ENCODE measurements around the gene CFDP1.
"Not testable (repeated sequence)": the region's sequence is repeated elsewhere in the genome, so short reads cannot be mapped to it uniquely, and the experiment has no call there.

Gene CFDP1

DNA sequence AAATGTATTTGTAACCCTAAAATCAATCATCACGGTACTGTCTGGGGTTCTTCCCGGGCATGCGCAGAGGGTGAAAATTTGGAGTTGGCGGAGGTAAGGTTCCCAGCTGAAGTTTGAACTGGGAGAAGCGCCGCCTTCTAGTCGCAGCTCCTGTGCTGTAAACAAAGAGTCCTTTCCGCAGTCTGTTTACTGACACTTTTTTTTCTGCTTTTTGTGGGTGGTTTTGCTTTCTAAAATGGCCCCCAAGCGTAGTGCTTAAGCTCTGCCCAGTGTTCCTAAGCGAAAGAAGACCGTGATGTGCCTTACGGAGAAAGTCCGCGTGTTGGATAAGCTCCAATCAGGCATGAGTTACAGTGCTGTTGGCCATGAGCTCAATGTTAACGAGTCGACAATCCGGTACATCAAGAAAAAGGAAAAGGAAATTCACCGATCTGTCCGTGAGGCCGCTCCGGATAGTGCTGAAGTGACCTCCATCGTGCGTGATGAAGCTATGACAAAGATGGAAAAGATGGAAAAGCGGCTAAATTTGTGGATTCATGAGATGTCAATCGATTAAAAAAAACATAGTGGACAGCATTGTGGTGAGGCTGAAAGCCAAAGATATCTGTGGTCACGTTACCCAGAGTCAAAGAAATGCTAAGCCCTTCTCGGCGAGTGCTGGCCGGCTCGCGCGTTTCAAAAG lies 570 bp upstream of the CFDP1 start:
- ChIA-PET POLR2A (interaction anchor here (0.5 to 2.0 kb wide), 7 partner anchors 11 to 228 kb away, joined by 3 to 10 read pairs (median 5); partner anchors contain the start of genes ADAT1 and TMEM170A), CTCF (interaction anchor here (0.9 to 1.6 kb wide), 4 partner anchors 30 to 235 kb away, joined by 3 to 8 read pairs (median 3); no protein-coding TSS in a partner anchor)
- peaks cover 0 to 3% of the 10 kb centered on the region in 2 experiments; a peak in 1 of 3 replicates for H3K36me3 ChIP-seq (ENCODE audit: control insufficient read depth in 2 of 2, insufficient read depth in 1 of 2, low read length in 2 of 2)
- TF ChIP-seq WT1 (tag by site-specific recombination; IDR thresholded peaks at IDR 0.05) (no peak), YY1 (tag by site-specific recombination; IDR thresholded peaks at IDR 0.05) (peak; percentile 52; the same call in 1 of the 2 replicates), ZNF692 (tag by site-specific recombination; IDR thresholded peaks at IDR 0.05) (no peak), ZBTB17 (tag by site-specific recombination; IDR thresholded peaks at IDR 0.05) (peak; percentile 52), ZNF335 (tag by site-specific recombination; conservative IDR thresholded peaks at IDR 0.05) (peak; percentile 91), PRDM1 (tag by site-specific recombination; IDR thresholded peaks at IDR 0.05) (peak; percentile 59), KLF16 (tag by site-specific recombination; IDR thresholded peaks at IDR 0.05) (0 out of 2 replicates have a peak, but pooled peaks have one; percentile 19)
- H3K4me3 ChIP-seq (ENCODE audit: low read depth, low read length): peak overlapping the region; percentile 78
- H3K27ac ChIP-seq (ENCODE audit: extremely low read depth, low read depth, low read length): peak overlapping the region; percentile 44; the same call in 1 of the 2 replicates
- no peaks in the 10 kb centered on the region for H3K4me1 ChIP-seq (ENCODE audit: control insufficient read depth, insufficient read depth, low read length)
- no peaks in the 10 kb centered on the region for H3K9me3 ChIP-seq (ENCODE audit: control insufficient read depth, insufficient read depth, low read depth, low read length)

GRCh38 chr16:75429621-75430403 lies 3.5 kb downstream of the CFDP1 start:
- POLR2A ChIA-PET: no interaction called here
- TF ChIP-seq SCRT2 (tag by site-specific recombination; IDR thresholded peaks at IDR 0.05) (peak; percentile 64), KLF16 (tag by site-specific recombination; IDR thresholded peaks at IDR 0.05) (no peak), MZF1 (tag by site-specific recombination; IDR thresholded peaks at IDR 0.05; ENCODE audit: borderline replicate concordance) (no peak), ZNF121 (tag by site-specific recombination; IDR thresholded peaks at IDR 0.05) (peak; percentile 46; the same call in 1 of the 2 replicates)
- TF ChIP-seq, protein P1, sequence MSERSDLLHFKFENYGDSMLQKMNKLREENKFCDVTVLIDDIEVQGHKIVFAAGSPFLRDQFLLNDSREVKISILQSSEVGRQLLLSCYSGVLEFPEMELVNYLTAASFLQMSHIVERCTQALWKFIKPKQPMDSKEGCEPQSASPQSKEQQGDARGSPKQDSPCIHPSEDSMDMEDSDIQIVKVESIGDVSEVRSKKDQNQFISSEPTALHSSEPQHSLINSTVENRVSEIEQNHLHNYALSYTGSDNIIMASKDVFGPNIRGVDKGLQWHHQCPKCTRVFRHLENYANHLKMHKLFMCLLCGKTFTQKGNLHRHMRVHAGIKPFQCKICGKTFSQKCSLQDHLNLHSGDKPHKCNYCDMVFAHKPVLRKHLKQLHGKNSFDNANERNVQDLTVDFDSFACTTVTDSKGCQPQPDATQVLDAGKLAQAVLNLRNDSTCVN (tag by site-specific recombination; optimal IDR thresholded peaks at IDR 0.05): no peak
- TF ChIP-seq, protein P2, sequence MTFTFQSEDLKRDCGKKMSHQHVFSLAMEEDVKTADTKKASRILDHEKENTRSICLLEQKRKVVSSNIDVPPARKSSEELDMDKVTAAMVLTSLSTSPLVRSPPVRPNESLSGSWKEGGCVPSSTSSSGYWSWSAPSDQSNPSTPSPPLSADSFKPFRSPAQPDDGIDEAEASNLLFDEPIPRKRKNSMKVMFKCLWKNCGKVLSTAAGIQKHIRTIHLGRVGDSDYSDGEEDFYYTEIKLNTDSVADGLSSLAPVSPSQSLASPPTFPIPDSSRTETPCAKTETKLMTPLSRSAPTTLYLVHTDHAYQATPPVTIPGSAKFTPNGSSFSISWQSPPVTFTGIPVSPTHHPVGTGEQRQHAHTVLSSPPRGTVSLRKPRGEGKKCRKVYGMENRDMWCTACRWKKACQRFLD (tag by site-specific recombination; IDR thresholded peaks at IDR 0.05): no peak
- Histone ChIP-seq H3K4me3 (ENCODE audit: low read depth, low read length) (no peak overlapping the region), H3K27ac (ENCODE audit: extremely low read depth, low read depth, low read length) (no peak overlapping the region), H3K4me1 (ENCODE audit: control insufficient read depth, insufficient read depth, low read length) (no peaks in the 10 kb centered on the region), H3K9me3 (ENCODE audit: control insufficient read depth, insufficient read depth, low read depth, low read length) (no peaks in the 10 kb centered on the region), H3K36me3 (ENCODE audit: control insufficient read depth in 2 of 2, insufficient read depth in 1 of 2, low read length in 2 of 2) (peaks cover 0 to 3% of the 10 kb centered on the region in 2 experiments; a peak in 1 of 3 replicates)
- CTCF ChIA-PET: interaction anchor here (0.6 to 0.7 kb wide), 3 partner anchors 18 to 133 kb away, joined by 3 to 5 read pairs (median 5); no protein-coding TSS in a partner anchor

- H3K4me1 ChIP-seq (ENCODE audit: control insufficient read depth, insufficient read depth, low read length); H3K27ac ChIP-seq (ENCODE audit: extremely low read depth, low read depth, low read length); H3K4me3 ChIP-seq (ENCODE audit: low read depth, low read length); H3K9me3 ChIP-seq (ENCODE audit: control insufficient read depth, insufficient read depth, low read depth, low read length); H3K36me3 ChIP-seq (ENCODE audit: control insufficient read depth in 2 of 2, insufficient read depth in 1 of 2, low read length in 2 of 2); POLR2A ChIA-PET: not testable (repeated sequence)
- TF ChIP-seq ZFHX2 (tag by site-specific recombination; conservative IDR thresholded peaks at IDR 0.05) (peak; percentile 36; the same call in 1 of the 2 replicates), EGR2 (tag by site-specific recombination; IDR thresholded peaks at IDR 0.05; ENCODE audit: low read depth) (peak; percentile 45; the same call in 1 of the 2 replicates)
- CTCF ChIA-PET: interaction anchor here (1.5 kb wide), 1 partner anchor 39 kb away, joined by 7 read pairs; no protein-coding TSS in a partner anchor
These were observed 6.8 kb downstream of the CFDP1 start for GRCh38 chr16:75426524-75426923.

- POLR2A ChIA-PET; H3K27ac ChIP-seq (ENCODE audit: extremely low read depth, low read depth, low read length); H3K9me3 ChIP-seq (ENCODE audit: control insufficient read depth, insufficient read depth, low read depth, low read length); H3K4me1 ChIP-seq (ENCODE audit: control insufficient read depth, insufficient read depth, low read length); H3K36me3 ChIP-seq (ENCODE audit: control insufficient read depth in 2 of 2, insufficient read depth in 1 of 2, low read length in 2 of 2); H3K4me3 ChIP-seq (ENCODE audit: low read depth, low read length): not testable (repeated sequence)
- CTCF ChIA-PET: interaction anchor here (0.6 kb wide), 2 partner anchors 8 to 264 kb away, joined by 3 to 4 read pairs; no protein-coding TSS in a partner anchor
These were observed 9.1 kb downstream of the CFDP1 start for GRCh38 chr16:75424105-75424762.
